ENCODE measurements around the gene RCN1.

RCN1 gene

DNA sequence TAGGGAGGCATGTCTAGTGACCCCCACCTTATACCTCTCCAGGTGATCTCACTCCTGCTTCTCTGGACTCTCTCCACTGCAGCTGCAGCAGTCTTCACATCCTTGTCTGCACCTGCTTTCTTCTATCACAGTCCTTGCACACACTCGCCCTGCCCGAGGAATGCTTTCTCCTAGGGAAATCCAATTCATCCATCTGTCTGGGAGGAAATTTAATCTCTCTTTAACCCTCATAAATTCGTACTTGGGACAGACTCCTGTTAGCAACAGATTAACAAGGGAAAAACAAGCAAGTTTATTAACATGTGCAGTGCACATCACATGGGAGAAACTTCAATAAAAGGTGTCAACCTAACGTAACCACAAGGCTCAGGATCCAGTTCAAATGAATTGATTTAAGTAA lies 11.3 kb upstream of the RCN1 start:
- TF ChIP-seq, protein P1, sequence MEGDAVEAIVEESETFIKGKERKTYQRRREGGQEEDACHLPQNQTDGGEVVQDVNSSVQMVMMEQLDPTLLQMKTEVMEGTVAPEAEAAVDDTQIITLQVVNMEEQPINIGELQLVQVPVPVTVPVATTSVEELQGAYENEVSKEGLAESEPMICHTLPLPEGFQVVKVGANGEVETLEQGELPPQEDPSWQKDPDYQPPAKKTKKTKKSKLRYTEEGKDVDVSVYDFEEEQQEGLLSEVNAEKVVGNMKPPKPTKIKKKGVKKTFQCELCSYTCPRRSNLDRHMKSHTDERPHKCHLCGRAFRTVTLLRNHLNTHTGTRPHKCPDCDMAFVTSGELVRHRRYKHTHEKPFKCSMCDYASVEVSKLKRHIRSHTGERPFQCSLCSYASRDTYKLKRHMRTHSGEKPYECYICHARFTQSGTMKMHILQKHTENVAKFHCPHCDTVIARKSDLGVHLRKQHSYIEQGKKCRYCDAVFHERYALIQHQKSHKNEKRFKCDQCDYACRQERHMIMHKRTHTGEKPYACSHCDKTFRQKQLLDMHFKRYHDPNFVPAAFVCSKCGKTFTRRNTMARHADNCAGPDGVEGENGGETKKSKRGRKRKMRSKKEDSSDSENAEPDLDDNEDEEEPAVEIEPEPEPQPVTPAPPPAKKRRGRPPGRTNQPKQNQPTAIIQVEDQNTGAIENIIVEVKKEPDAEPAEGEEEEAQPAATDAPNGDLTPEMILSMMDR (IDR thresholded peaks at IDR 0.05; ENCODE audit: borderline replicate concordance, insufficient read depth, low read depth, low read length): no peak
- H3K4me3 ChIP-seq (ENCODE audit: low read depth, low read length): no peak overlapping the region

DNA sequence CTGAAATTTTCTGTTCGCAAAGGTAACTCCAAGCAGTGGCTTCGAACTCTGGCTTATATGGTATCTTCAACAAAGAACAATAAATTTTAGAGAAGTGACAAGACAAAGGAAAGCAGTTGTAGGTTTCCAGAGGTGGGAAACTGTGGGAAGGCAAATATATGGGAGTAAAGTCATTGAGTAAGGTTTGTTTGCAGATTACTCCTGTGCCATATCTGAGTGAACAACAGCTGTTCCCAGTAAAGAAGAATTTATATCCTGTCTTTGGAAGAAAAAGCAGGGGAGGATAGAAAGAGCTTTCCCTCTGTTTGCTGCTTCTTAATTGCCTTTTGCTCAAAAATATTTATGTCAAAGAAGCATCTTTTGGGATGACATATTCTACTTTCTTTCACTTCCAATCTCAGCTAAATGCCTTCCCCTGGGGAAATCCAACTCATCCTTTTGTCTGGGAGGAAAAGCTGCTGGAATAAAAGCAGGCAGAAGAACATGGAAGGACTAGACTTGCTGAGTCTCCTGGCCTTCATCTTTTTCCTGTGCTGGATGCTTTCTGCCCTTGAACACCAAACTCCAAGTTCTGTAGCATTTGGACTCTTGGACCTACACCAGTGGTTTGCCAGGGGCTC lies 10.4 kb upstream of the RCN1 start:
- TF ChIP-seq, protein P1 (IDR thresholded peaks at IDR 0.05; ENCODE audit: borderline replicate concordance, insufficient read depth, low read depth, low read length): no peak
- no peak overlapping the region for H3K4me3 ChIP-seq (ENCODE audit: low read depth, low read length)

DNA sequence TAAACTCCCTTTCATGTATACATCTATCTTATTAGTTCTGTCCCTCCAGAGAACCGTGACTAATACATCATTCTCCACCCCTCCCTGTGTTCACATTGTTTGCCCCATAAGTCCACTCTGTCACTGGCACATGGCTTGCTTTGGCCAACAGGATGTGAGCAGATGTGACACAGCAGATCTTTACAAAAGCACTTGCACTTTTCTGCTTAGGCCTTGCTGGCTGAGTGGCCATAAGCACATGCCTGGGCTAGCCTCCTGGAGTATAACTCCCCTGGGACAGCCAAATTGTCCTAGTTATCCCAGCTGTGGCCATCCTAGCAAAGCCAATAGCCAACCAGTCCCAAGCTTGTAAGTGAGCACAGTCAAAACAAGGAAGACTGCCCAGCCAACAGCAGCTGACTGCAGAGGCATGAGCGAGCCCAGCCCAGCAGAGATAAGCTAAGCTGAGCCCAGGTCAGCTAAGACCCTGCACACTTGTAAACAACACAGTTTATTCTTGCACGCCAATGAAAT lies 9.7 kb upstream of the RCN1 start:
- no peak overlapping the region for H3K4me3 ChIP-seq (ENCODE audit: low read depth, low read length)
- TF ChIP-seq, protein P1 (IDR thresholded peaks at IDR 0.05; ENCODE audit: borderline replicate concordance, insufficient read depth, low read depth, low read length): no peak

DNA sequence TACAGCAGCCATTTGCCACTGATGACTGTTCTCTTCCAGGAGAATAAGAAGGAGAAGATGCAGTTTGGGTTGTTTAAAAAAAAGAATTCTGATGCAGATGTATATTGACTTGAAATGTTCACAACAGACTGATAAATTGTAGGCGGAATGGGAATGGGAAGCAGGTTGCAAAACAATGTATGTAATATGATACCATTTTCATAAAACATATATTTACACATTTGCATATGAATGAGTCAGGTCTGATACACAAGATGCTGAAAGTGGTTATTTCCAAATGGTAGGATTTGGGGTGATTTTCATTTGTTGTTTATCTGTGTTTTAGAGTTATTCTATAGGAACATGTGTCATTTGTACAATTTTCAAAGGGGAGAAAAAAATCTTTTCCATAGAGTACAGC lies 9.0 kb upstream of the RCN1 start:
- no peak overlapping the region for H3K4me3 ChIP-seq (ENCODE audit: low read depth, low read length)
- TF ChIP-seq, protein P1 (IDR thresholded peaks at IDR 0.05; ENCODE audit: borderline replicate concordance, insufficient read depth, low read depth, low read length): no peak

DNA sequence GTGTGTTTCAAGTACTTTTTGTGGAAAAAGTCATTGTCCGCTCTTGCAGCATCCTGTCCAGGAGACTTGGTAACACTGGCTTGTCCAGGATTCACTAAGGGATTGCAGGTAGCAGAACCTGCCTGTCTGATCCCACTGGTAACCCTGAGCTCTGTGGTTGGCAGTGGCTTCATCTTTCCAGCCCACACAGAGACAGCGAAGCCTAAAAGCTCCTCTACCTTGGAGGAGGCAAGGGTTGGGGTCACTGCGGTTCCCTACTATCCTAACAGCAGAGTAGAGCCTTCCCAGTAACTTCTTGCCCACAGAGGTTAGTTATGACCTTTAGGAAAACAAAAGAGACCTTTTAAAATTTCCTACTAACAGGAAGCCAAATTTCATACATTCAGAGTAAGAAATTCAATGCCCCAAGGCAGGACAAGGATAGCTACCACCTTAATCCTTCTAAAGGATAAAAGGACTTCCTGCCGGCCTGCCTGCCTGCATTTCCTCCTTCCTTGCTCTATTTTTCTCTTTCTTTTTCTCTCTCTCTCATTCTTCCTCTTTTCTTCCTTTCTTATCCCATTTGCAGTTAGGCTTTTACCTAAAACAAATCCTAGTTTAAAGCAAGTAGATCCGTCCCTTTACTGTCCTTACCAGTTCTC lies 8.4 kb upstream of the RCN1 start:
- no peak overlapping the region for H3K4me3 ChIP-seq (ENCODE audit: low read depth, low read length)
- TF ChIP-seq, protein P1 (IDR thresholded peaks at IDR 0.05; ENCODE audit: borderline replicate concordance, insufficient read depth, low read depth, low read length): no peak

DNA sequence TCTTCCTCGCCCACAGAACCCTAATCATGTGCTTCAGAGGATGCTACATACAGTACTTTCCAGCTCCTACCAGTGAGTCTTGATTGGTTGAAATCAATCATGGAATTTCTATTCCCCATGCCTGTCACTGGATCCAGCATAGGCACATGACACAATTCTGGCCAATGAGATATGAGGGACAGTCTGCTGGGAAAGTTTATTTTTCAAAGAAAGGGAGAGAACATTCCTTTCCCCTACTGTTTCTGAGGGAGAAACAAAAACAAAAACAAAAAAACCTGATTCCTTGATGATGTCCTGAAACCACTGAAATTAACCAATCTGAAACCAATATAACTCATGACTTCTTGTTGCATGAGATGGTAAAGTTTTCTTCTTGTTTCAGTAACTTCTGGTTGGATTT lies 3.3 kb upstream of the RCN1 start:
- no peak overlapping the region for H3K4me3 ChIP-seq (ENCODE audit: low read depth, low read length)
- TF ChIP-seq, protein P1 (IDR thresholded peaks at IDR 0.05; ENCODE audit: borderline replicate concordance, insufficient read depth, low read depth, low read length): no peak
